ENCODE data around the gene DOC2A.

The DOC2A gene

GRCh38 chr16:29989111-29989858 lies 21.5 kb downstream of the DOC2A start:
- no peak for DNase-seq (ENCODE audit: low read depth)

- no peak for DNase-seq (ENCODE audit: low read depth)
Observed at GRCh38 chr16:29988346-29989075, 22.3 kb downstream of the DOC2A start.

- no peak for DNase-seq (ENCODE audit: low read depth)
Observed at GRCh38 chr16:29987371-29988085, 23.3 kb downstream of the DOC2A start.

- no peak for DNase-seq (ENCODE audit: low read depth)
Observed at GRCh38 chr16:29986931-29987330, 23.9 kb downstream of the DOC2A start.

- no peak for DNase-seq (ENCODE audit: low read depth)
Observed at GRCh38 chr16:29986231-29986630, 24.6 kb downstream of the DOC2A start.

- DNase-seq (ENCODE audit: low read depth), result no peak
Observed at GRCh38 chr16:29985271-29985811, 25.5 kb downstream of the DOC2A start.

- DNase-seq (ENCODE audit: low read depth), result no peak
Observed at GRCh38 chr16:29984764-29985147, 26.1 kb downstream of the DOC2A start.

GRCh38 chr16:29984137-29984763 lies 26.6 kb downstream of the DOC2A start:
- no peak for DNase-seq (ENCODE audit: low read depth)

- no peak for DNase-seq (ENCODE audit: low read depth)
Observed at GRCh38 chr16:29983420-29984136, 27.2 kb downstream of the DOC2A start.

- DNase-seq (ENCODE audit: low read depth), result no peak
Observed at GRCh38 chr16:29982560-29983419, 28.0 kb downstream of the DOC2A start.

- no peak for DNase-seq (ENCODE audit: low read depth)
Observed at GRCh38 chr16:29978564-29979270, 32.1 kb downstream of the DOC2A start.

- no peak for DNase-seq (ENCODE audit: low read depth)
Observed at GRCh38 chr16:29978081-29978480, 32.7 kb downstream of the DOC2A start.

- no peak for DNase-seq (ENCODE audit: low read depth)
Observed at GRCh38 chr16:29977063-29977825, 33.6 kb downstream of the DOC2A start.

- no peak for DNase-seq (ENCODE audit: low read depth)
Observed at GRCh38 chr16:29975811-29976511, 34.9 kb downstream of the DOC2A start.

GRCh38 chr16:29975134-29975538 lies 35.7 kb downstream of the DOC2A start:
- DNase-seq (ENCODE audit: low read depth), result no peak

GRCh38 chr16:29974291-29975133 lies 36.3 kb downstream of the DOC2A start:
- DNase-seq (ENCODE audit: low read depth), result no peak

All from activated T-helper 1 cell treated with Interleukin-2 at 50 U/mL for 16 hours (primary cell).